ENCODE data around the gene RIPK1.

RIPK1 gene

DNA sequence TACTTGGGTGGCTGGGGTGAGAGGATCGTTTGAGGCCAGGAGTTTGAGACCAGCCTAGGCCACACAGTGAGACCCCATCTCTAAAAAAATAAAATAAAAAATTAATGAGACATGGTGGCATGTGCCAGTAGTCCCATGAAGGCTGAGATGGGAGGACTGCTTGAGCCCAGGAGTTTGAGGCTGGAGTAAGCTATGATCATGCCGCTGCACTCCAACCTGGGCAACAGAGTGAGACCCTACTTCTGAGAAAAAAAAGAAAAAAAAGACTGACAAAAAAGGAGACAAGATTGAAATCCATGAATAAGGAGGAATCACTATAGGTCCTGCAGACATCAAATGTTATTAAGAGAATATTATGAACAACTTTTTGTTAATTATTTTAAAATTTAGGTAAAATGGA lies 26.5 kb downstream of the RIPK1 start:
- no peak for DNase-seq (ENCODE audit: low spot score)
- Histone ChIP-seq H3K27ac (no peak overlapping the region), H3K4me3 (no peak overlapping the region)
- TF ChIP-seq, protein P1, sequence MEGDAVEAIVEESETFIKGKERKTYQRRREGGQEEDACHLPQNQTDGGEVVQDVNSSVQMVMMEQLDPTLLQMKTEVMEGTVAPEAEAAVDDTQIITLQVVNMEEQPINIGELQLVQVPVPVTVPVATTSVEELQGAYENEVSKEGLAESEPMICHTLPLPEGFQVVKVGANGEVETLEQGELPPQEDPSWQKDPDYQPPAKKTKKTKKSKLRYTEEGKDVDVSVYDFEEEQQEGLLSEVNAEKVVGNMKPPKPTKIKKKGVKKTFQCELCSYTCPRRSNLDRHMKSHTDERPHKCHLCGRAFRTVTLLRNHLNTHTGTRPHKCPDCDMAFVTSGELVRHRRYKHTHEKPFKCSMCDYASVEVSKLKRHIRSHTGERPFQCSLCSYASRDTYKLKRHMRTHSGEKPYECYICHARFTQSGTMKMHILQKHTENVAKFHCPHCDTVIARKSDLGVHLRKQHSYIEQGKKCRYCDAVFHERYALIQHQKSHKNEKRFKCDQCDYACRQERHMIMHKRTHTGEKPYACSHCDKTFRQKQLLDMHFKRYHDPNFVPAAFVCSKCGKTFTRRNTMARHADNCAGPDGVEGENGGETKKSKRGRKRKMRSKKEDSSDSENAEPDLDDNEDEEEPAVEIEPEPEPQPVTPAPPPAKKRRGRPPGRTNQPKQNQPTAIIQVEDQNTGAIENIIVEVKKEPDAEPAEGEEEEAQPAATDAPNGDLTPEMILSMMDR (IDR thresholded peaks at IDR 0.05), result no peak

DNA sequence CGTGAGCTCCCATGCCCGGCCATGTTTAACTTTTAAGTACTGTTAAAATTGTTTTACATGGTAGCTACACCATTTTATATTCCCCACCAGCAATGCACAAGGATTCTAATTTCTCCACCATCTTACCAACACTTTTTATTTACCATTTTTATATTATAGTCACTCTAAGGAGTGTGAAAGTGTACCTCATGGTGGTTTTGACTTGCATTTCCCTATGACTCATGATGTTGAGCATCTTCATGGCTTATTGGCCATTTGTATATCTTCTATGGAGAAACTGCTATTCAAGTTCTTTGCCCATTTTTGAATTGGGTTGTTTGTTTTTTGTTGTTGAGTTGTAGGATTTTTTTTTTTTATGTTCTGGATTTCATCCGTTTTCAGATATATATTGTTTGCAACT lies 34.6 kb downstream of the RIPK1 start:
- no peak overlapping the region for H3K27ac ChIP-seq

DNA sequence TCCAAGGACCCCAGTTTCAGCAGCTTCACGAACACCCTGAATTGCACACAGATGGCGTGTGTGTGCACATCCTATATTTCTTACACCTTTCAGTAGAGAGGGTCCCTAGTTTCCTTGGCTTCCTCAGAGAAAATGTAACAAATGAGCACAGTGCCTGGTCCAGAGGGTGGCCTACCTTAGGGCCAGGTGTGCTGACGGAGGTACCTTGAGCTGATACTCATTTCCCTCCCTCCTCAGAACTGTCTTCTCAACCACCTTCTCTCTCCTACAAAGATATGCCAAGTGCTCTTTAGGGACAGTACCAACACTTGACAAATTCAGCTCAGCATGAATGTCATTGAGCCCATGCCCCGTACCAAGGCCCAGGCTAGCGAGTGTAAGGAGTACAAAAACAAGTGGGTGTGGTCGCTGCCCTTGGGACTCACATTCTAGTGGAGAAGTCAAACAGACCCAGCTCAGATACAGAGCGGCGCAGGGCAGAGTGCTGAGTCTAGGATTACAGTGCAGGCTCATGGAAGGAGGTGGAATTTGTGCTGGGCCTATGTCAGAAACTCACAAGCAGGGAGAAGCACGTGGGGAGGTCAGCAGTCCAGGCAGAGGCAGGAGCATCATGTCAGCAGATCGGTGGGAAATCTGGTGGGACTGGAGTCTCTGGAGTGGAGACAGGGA lies 40.6 kb downstream of the RIPK1 start:
- Histone ChIP-seq H3K27ac (peak overlapping the region in 1 of 2 donors; percentile 40), H3K4me3 (no peak overlapping the region)
- DNase-seq (ENCODE audit: low spot score), result no peak
- TF ChIP-seq, protein P1 (IDR thresholded peaks at IDR 0.05), result no peak

More for the DNA sequence above, 34.6 kb downstream of the RIPK1 start:
- no peak overlapping the region for H3K4me3 ChIP-seq
- TF ChIP-seq, protein P1 (IDR thresholded peaks at IDR 0.05), result no peak
- no peak for DNase-seq (ENCODE audit: low spot score)

DNA sequence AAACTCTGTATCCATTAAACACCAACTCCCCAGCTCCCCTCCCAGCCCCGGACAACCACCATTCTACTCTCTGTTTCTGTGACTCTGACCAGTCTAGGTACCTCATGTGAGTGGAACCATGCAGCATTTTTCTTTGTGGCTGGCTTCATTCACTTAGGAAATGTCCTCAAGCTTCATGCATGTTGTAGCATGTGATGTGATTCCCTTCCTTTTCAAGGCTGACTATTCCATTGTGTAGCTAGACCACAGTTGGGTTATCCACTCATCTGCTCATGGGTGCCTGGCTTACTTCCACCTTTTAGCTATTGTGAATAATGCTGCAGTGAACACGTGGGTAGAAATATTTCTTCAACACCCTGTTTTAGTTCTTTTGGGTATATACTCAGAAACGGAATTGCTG lies 41.5 kb downstream of the RIPK1 start:
- TF ChIP-seq, protein P1 (IDR thresholded peaks at IDR 0.05), result no peak
- no peak for DNase-seq (ENCODE audit: low spot score)
- H3K27ac ChIP-seq, result no peak overlapping the region
- no peak overlapping the region for H3K4me3 ChIP-seq

DNA sequence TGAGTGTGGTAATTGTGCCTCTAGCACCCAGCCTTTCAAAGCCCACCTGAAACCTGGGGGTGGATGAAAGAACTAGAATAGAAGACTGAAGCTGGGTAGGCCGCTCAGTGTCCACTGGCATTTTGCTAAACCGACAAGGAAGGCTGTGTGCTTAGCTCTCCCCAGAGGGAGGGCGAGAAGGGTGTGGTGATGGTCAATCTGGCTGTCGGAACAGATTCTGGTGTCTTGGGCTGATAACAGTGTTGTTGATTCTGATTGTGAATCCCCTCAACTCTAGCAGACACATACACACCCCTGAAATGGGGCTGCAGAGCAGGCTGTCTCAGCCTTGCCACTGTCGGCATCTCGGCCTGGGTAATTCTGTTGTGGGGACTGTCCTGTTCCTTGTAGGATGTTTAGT lies 46.1 kb downstream of the RIPK1 start:
- Histone ChIP-seq H3K4me3 (no peak overlapping the region), H3K27ac (no peak overlapping the region)
- no peak for DNase-seq (ENCODE audit: low spot score)
- TF ChIP-seq, protein P1 (IDR thresholded peaks at IDR 0.05), result no peak

DNA sequence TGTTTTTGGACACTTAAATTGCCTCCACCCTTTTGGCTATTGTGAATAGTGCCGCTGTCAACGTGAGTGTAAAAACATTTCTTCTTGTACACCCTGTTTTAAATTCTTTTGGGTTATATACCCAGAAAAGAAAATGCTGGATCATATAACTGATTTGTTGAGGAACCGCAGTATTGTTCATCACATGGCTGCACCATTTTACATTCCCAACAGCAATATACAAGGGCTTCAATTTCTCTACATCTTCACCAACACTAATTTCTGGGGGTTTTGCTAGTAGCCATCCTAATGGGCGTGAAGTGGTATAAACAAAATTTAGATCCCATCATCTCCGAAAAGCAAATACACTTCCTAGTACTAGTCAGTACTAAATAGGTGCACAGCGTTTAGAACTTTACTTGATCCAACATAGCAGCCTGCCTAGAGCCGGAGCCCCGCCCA lies 49.6 kb downstream of the RIPK1 start:
- Histone ChIP-seq H3K4me3 (peak overlapping the region; percentile 92), H3K27ac (peak overlapping the region; percentile 87 to 95)
- TF ChIP-seq, protein P1 (IDR thresholded peaks at IDR 0.05), result no peak
- no peak for DNase-seq (ENCODE audit: low spot score)

DNA sequence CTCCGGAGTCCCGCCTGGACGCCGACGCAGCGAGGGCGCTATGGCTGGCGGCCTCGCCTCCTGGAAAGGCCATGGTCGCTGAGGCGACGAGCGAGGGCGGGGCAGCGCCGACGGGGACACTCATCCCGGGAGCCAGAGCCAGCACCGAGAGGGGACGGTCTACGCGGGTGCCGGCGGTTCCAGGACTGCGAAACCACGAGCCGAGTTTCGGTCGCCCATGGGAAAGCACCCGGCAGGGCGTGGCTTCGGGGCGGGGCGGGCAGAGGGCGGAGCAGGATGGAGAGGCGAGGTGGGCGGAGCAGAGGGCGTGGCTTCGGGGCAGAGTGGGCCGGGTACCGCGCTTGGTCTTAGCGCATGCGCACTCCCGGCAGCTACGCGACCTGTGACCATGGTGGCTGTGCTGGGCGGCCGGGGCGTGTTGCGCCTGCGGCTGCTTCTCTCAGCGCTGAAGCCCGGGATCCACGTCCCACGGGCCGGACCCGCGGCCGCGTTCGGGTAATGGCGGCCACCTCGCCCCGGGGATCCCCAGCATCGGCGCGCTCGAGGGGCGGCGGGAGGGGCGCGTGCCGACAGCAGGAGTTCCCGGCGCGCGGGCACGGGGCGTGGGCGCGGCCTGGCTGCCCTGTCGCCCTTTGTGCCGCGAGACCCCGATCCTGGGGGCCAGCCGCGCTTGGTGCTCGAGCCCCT lies 50.2 kb downstream of the RIPK1 start, which contains the start of gene BPHL:
Gene BPHL, plus strand, starts transcription at position 359 of the 687 bp plus-strand sequence. Its CDS starts 30 bp downstream, at position 389.
- peak; percentile 97 for DNase-seq (ENCODE audit: low spot score)
- TF ChIP-seq, protein P1 (IDR thresholded peaks at IDR 0.05), result no peak
- peak within 1 kb of the TSS; percentile 92 for H3K4me3 ChIP-seq

More for the DNA sequence above, 50.2 kb downstream of the RIPK1 start, which contains the start of gene BPHL:
- H3K27ac ChIP-seq, result peak within 1 kb of the TSS; percentile 87 to 95
